ENCODE data around the gene PPIP5K2.
"Not testable (repeated sequence)": the region's sequence is repeated elsewhere in the genome, so short reads cannot be mapped to it uniquely, and the experiment has no call there.

PPIP5K2 gene

DNA sequence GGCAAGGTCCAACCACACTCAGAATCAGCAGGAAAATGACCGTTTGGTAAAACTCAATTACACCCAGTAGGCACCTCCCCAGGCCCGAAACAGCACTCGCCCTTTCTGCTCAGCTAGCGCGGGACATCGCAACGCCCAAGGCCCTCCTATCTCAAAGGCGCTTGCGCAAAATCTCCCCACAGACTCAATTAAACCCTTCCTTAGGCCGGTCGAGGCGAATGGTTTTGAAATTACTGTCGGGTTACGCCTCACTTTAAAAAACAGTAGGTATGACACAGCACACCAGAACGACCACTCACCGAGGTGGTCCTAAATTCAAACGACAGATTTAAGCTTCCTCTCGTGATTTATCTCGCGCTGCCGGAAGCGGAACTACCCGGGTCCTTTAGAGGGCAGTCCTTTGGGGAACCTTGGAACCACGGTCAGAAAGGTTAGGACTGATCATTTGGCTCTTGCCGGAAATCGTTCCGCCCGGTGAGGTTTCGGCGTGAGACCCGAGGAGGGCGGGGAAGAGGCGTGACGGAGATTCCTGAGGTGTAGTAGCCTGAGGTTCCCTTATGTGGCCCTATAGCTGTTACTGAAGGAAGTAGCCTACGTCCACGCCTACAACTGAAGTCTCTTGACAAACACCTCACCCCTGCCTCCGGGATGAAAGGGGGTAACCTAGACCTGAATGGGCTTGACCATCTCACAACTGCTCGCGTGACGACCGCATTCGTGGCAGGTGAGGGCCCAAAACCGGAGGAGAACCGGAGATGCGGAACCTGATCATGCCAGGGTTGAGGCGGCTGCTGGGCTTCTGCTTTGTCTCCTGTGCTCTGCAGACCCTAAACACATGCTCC lies at the start of gene PPIP5K2, which contains the start of gene GIN1:
TSS of gene PPIP5K2 (plus strand) at position 537 of the 842 bp plus-strand sequence. CDS start 9,289 bp downstream, outside the sequence.
TSS of gene GIN1 (minus strand) at position 374 of the 842 bp plus-strand sequence. CDS start 11,431 bp downstream, outside the sequence.
- DNase-seq = peak; percentile 92 to 98 (median 97)
- intact Hi-C loops (cut with DNase I) = loop anchor here (10.0 kb wide), 1 partner anchor 135 kb away; the partner anchor contains the start of gene MACIR

- intact Hi-C loops (cut with DNase I); DNase-seq: not testable (repeated sequence)
Measured at GRCh38 chr5:103073500-103073899, 46.6 kb upstream of the PPIP5K2 start.

DNA sequence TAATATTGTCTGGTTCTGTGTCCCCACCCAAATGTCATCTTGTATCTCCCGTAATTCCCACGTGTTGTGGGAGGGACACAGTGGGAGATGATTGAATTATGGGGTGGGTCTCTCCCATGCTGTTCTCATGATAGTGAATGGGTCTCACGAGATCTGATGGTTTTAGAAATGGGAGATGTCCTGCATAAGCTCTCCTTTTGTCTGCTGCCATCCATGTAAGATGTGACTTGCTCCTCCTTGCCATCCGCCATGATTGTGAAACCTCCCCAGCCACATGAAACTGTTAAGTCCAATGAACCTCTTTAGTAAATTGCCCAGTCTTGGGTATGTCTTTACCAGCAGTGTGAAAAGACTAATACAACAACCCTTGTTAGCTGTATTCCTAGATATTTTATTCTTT lies 44.7 kb upstream of the PPIP5K2 start:
- no peak for DNase-seq
- intact Hi-C loops (cut with DNase I) = no loop called here

DNA sequence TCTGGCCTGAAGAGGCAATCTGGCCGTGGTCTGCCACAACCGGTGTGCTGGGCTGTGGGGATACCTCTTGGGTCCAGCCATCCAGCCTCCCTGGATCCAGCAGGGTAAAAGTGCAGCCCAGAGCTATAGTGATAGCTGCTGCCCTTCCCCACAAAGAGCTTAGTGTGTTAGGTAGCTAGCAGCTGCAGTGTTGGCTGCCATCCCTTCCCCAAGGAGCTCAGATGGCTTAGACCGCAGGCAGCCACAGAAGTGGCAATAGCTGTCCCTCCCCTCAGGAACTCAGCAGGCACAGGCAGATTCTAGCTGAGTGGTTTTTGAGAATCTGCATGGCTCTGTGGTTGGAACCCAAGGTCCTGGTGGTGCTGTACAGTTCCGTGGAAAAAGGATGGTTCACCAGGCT lies 40.3 kb upstream of the PPIP5K2 start:
- intact Hi-C loops (cut with DNase I) = no loop called here
- no peak for DNase-seq

DNA sequence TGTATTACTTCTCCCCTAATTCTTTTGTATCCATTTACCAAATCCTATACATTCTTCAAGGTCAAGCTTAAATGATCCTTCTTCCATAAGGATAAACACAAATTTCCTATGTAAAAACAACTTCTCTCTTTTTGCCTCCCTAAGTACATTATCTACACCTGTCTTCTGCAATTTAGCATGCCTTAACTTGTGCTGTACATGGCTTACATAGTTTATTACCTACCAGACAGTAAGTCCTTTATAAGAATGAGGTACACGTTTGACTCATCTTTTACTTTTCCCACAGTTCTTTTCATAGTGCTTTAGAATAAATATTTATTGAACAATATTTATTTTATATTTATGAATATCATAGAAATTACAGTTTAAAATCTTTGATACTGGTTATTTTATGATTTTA lies 33.6 kb upstream of the PPIP5K2 start:
- DNase-seq = no peak
- intact Hi-C loops (cut with DNase I) = no loop called here

DNA sequence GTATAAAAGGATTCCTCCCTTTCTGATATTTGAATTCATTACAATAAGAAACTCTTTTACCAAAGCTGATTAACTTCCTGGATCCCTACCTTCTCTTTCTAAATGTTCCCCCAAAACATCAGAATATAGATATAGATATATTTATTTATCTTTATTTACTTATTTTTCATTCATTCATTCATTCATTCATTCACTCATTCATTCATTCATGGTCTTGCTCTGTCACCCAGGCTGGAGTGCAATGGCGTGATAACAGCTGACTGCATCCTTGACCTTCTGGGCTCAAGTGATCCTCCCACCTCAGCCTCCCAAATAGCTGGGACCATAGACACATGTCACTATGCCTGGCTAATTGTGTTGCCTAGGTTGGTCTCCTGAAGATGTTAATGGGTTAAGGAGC lies 30.8 kb upstream of the PPIP5K2 start:
- intact Hi-C loops (cut with DNase I) = no loop called here
- DNase-seq = no peak

- intact Hi-C loops (cut with DNase I) = no loop called here
- no peak for DNase-seq
Measured at GRCh38 chr5:103090791-103091190, 29.3 kb upstream of the PPIP5K2 start.

DNA sequence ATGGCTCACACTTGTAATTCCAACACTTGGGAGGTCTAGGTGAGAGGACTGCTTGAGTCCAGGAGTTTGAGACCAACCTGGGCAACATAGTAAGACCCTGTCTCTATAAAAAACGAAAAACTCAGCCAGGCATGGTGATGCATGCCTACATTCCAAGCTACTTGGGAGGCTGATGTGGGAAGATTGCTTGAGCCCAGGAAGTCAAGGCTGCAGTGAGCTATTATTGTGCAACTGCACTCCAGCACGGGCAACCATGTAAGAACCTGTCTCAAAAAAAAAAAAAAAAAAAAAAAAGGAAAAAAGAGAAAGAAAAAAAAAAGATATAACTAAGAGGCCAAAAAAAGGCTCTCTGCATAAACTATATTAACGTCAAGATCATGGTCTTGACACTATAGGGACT lies 27.4 kb upstream of the PPIP5K2 start:
- intact Hi-C loops (cut with DNase I) = no loop called here
- no peak for DNase-seq

- no peak for DNase-seq
- intact Hi-C loops (cut with DNase I) = no loop called here
Measured at GRCh38 chr5:103093727-103094126, 26.4 kb upstream of the PPIP5K2 start.

DNA sequence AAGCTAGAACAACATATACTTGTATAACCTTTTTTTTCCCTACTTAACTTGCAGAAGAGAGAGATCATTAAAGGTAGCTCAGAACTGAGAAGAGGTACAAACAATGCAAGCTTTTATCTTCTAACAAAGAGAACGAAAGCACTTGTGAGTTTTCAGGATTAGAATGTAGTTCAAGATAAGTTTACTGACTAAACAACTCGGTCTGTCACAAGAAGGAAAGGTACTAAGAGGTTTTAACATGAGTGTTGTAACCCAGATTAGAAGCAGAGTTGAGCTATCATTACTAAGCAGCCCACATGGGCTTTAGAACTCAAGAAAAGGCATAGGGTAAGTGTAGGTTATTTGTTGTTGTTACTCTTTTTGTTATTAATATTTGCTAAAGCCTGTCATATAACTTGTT lies 25.4 kb upstream of the PPIP5K2 start:
- no peak for DNase-seq
- intact Hi-C loops (cut with DNase I) = no loop called here

- intact Hi-C loops (cut with DNase I) = no loop called here
- no peak for DNase-seq
Measured at GRCh38 chr5:103098993-103099392, 21.1 kb upstream of the PPIP5K2 start.

DNA sequence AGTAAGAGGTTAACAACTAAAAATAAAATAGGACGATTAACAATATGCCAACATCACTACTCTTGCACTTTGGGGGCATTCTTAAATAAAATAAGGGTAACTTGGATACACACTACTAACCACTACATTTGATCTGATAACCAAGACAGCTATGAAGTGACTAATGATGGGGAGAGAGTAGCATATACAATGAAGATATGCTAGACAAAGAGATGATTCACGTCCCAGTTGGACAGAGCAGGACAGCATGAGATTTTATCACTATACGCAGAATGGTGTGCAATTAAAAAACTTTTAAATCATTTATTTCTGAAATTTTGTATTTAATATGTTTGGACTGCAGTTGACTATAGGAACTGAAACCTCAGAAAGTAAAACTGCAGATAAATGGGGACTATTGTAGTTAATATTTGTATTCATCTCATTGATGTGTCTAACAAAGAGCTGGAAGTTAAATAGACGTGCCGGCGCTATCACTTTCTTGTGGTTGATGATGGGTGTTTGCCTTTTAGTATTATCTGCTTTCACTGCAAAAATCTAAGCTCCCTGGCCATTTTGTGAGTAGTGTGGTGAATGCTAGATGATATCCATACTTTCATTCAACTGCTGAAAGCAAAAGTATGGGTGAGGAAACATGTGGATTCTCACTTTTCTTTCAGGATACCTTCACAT lies 18.9 kb upstream of the PPIP5K2 start:
- intact Hi-C loops (cut with DNase I) = no loop called here
- DNase-seq = no peak

DNA sequence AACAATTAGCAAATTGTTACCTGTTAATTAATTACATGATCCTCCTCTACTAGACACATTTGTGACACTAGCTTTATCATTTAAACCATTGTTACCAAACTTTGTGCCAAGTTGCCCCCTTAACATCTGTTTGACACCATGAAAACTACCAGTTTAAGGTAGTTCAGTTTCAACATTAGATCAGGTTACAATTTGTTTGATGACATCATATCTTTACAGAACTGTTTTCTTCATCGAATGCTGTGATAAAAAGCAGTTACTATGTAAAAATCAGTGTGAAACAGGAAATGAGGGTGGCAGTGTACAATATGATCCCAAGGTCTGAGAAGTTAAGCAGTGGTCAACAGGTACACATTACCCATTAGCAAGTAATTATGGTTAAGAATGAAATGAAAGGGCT lies 17.9 kb upstream of the PPIP5K2 start:
- intact Hi-C loops (cut with DNase I) = no loop called here
- no peak for DNase-seq

DNA sequence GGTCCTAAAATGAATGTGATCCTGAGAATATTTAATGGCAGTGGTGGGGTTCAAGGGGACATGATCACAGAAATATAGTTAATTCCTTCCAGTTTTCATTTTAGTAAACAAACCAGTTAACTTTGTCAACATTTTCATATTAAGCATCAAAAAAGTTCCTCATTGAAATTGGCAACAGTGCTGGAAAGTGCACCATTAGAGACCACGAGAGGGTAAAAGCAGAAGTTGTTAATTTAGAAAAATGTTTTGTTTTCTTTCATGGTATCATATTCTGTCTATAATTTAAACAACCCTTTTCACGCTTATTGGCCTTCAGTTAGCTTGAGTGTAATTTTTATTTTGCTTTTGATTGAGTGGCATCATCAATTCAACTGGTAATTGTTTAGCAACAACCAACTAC lies 12.0 kb upstream of the PPIP5K2 start:
- DNase-seq = no peak
- intact Hi-C loops (cut with DNase I) = no loop called here

DNA sequence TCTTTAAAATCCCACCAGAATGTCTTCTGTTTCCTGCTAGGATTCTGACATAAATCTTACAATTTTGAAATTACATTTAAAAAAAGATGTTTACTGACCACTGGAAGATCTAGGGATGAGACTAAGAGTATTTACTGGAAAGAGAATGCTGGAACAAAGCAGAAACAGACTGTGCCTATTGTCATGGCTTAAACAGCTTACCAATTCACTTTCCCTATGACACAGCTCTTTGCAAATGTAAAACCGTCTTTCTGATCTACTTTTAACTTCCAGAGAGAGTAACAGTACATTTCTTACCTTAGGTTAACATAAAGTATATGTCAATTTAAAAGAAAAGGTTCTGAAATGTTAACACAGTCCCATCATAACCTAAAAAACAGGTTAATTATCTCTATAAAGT lies 10.8 kb upstream of the PPIP5K2 start:
- intact Hi-C loops (cut with DNase I) = no loop called here
- DNase-seq = no peak

DNA sequence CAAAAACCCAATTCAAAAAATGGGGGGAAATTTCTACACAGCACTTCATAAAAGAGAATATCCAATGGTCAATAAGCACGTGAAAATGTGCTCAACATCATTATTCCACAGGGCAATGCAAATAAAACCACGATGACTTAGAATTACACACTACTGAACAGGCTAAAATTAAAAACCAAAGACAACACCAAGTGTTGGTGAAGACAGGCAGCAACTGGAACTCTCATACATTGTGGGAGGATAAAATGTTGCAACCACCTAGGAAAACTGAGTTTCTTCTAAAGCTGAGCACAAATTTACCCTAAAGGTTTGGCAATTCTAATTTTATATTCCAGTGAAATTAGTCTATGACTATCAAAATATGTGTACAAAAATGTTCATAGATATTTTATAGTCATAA lies 9.7 kb upstream of the PPIP5K2 start:
- DNase-seq = no peak
- intact Hi-C loops (cut with DNase I) = no loop called here

DNA sequence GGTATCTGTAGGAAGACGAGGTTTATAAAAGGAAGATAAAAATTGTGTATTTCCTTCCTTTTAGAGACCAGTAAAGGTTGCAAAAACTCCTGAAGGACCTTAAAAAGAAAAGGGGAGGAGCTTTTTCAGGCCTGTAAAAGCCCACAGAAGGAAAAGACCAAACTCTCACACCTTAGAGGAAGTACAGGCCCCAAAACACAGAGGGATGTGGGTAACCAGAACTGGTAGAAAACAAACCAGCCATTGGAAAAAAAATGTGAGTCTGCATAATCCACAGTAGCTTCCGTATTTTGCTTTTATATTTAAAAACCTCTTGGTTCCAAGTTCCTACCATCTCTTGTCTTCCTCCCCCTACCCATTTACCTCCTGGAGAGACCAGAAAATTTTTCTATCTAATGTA lies 8.6 kb upstream of the PPIP5K2 start:
- no peak for DNase-seq
- intact Hi-C loops (cut with DNase I) = no loop called here

DNA sequence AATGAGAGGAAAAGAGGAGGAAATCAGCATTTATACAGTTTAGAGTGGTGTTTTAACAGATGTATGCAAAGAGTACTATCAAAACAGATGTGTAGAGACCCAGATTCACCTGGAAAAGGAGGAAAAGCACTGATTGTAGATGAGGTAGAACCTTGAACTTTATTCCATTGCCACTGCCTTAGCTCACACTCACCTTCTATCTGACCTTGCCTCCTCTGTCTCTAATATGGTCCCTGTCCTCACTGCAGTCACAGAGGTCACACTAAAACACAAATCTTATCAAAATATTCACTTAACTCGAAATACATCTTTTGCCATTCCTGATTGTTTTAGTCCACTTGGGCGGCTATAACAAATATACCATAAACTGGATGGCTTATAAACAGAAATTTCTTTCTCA lies 7.2 kb upstream of the PPIP5K2 start:
- no peak for DNase-seq
- intact Hi-C loops (cut with DNase I) = no loop called here

DNA sequence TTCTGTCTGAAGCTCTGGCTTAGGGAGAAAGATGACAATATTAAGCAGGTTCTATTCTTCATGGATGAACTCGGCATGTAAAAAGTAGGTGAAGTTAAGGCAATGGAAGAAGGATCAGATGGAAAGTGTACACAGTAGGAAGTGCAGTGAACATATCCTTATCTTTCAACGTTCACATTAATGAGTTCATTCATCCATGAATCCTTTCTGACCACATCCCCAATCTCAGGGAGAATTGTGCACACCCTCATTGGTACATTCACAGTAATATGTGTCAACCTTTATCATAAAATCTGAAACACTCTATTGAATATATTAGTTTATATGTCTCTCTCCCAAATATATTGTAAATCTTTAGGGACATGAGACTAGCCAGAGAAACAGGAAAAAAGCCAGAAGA lies 5.7 kb upstream of the PPIP5K2 start:
- DNase-seq = no peak
- intact Hi-C loops (cut with DNase I) = no loop called here

DNA sequence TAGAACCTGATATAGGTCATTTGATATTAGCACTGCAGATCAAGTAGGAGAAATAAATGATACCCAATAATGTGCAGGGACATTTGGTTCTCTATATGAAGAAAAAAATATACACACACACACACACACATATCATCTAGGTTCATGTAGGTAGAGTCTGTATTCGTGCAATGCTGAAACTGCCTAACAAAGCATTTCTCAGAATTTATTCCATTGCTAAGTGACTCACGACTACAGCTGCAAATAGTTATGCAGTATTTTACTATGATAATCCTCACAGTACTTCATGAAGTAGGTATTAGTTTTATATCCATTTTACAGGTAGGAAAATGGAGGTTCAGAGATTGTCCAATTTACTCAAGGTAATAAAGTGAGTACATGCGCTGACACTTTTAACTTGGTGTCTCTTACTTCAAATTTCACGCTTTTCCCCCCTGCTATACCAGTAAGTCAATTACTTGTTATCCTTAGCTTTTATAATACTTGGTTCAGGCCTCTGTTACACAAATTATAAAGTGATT lies 2.6 kb upstream of the PPIP5K2 start:
- intact Hi-C loops (cut with DNase I) = no loop called here

More for the DNA sequence above, 2.6 kb upstream of the PPIP5K2 start:
- DNase-seq = no peak

All from head of caudate nucleus (tissue), 42 donors.